Measurements from ENCODE around the gene LRFN2.

The LRFN2 gene

GRCh38 chr6:40411881-40412280, 175.3 kb downstream of the LRFN2 start:
- no peak for TF ChIP-seq CTCF (IDR thresholded peaks at IDR 0.05; ENCODE audit: borderline replicate concordance, insufficient read depth, low read depth, low read length)
- no peak overlapping the region for H3K4me3 ChIP-seq (ENCODE audit: low read depth, low read length)

GRCh38 chr6:40410821-40411220, 176.3 kb downstream of the LRFN2 start:
- TF ChIP-seq CTCF (IDR thresholded peaks at IDR 0.05; ENCODE audit: borderline replicate concordance, insufficient read depth, low read depth, low read length) = no peak
- H3K4me3 ChIP-seq (ENCODE audit: low read depth, low read length) = no peak overlapping the region

- H3K4me3 ChIP-seq (ENCODE audit: low read depth, low read length) = no peak overlapping the region
- TF ChIP-seq CTCF (IDR thresholded peaks at IDR 0.05; ENCODE audit: borderline replicate concordance, insufficient read depth, low read depth, low read length) = no peak
Measured at GRCh38 chr6:40409716-40410397, 177.3 kb downstream of the LRFN2 start.

- no peak overlapping the region for H3K4me3 ChIP-seq (ENCODE audit: low read depth, low read length)
- no peak for TF ChIP-seq CTCF (IDR thresholded peaks at IDR 0.05; ENCODE audit: borderline replicate concordance, insufficient read depth, low read depth, low read length)
Measured at GRCh38 chr6:40408786-40409542, 178.2 kb downstream of the LRFN2 start.

GRCh38 chr6:40407239-40407638, 179.9 kb downstream of the LRFN2 start:
- H3K4me3 ChIP-seq (ENCODE audit: low read depth, low read length) = no peak overlapping the region
- TF ChIP-seq CTCF (IDR thresholded peaks at IDR 0.05; ENCODE audit: borderline replicate concordance, insufficient read depth, low read depth, low read length) = no peak

GRCh38 chr6:40406175-40406574, 181.0 kb downstream of the LRFN2 start:
- TF ChIP-seq CTCF (IDR thresholded peaks at IDR 0.05; ENCODE audit: borderline replicate concordance, insufficient read depth, low read depth, low read length) = no peak
- no peak overlapping the region for H3K4me3 ChIP-seq (ENCODE audit: low read depth, low read length)

GRCh38 chr6:40400738-40401137, 186.4 kb downstream of the LRFN2 start:
- no peak overlapping the region for H3K4me3 ChIP-seq (ENCODE audit: low read depth, low read length)
- no peak for TF ChIP-seq CTCF (IDR thresholded peaks at IDR 0.05; ENCODE audit: borderline replicate concordance, insufficient read depth, low read depth, low read length)
